GM12878 (cell line): ENCODE data around the gene CKLF. TPM values are rescaled to one million over a fixed set of nuclear protein-coding genes. Genes with fewer than 3 reads are reported as not detected.

ENCODE experiments used
- ATAC-seq: fragments of 200-7000 bp; cut with Tn5 transposase; 3 replicates; pipeline ENCODE4 v1.9.1; 2020; ENCODE audit warnings: mild to moderate bottlenecking, moderate library complexity
- BruUV-seq: library from RNA; stranded (reverse); fragments of 400-500 nt; replicated peaks from 2 replicates; lab custom pipeline; 2021; lab: Mats Ljungman, UMichigan
- CTCF ChIA-PET: fragments of 300-600 bp; sonication (Branson Sonifier 250); formaldehyde crosslinking; extraction: SDS; loops from one replicate; lab custom pipeline; 2021; ENCODE audit warnings: inconsistent platforms; lab: Yijun Ruan, JAX
- POLR2A ChIA-PET: fragments of 350-600 bp; formaldehyde crosslinking; extraction: SDS; loops from one replicate; lab custom pipeline; 2021; ENCODE audit warnings: inconsistent platforms; lab: Charles Lee
- RAD21 ChIA-PET: fragments of 300-600 bp; sonication (Branson Sonifier 250); formaldehyde crosslinking; loops from one replicate; lab custom pipeline; 2023; ENCODE audit warnings: antibody characterized with exemption; ENCODE audit not compliant: unreplicated experiment; lab: Charles Lee
- SMC1A ChIA-PET: fragments of 300-600 bp; sonication (Branson Sonifier 250); formaldehyde crosslinking; loops from one replicate; lab custom pipeline; 2023; ENCODE audit not compliant: unreplicated experiment, uncharacterized antibody; lab: Charles Lee
- DNase-seq: peaks from one replicate; pipeline ENCODE4 v3.0.0-alpha.2; 2011; ENCODE audit warnings: low read depth, low spot score
- FAIRE-seq: peaks from 3 replicates; lab custom pipeline; 2011; peaks lifted over from hg19 to GRCh38; lab: Jason Lieb, UNC
- H2AFZ ChIP-seq: 2 replicates; pipeline ENCODE4 v1.6.0; 2011; ENCODE audit warnings: low read depth, low read length, control low read depth; ENCODE audit not compliant: control insufficient read depth
- H3K27ac ChIP-seq: 2 replicates; pipeline ENCODE4 v1.5.1; 2011; ENCODE audit warnings: control low read depth; ENCODE audit not compliant: control insufficient read depth, insufficient read depth
- H3K27me3 ChIP-seq, 2 experiments: replicated peaks in 1 of 2; 2 replicates each; pipeline versions ENCODE4 v1.6.0 to v1.6.1; 2011; ENCODE audit warnings: low read length in 1 of 2; ENCODE audit not compliant: control insufficient read depth in 2 of 2, insufficient read depth in 2 of 2
- H3K36me3 ChIP-seq, 2 experiments: 2 replicates each; pipeline ENCODE4 v1.5.1; 2011; ENCODE audit warnings: low read length in 1 of 2; ENCODE audit not compliant: control insufficient read depth in 2 of 2, insufficient read depth in 2 of 2
- H3K4me1 ChIP-seq: 2 replicates; pipeline ENCODE4 v1.6.1; 2011; ENCODE audit warnings: mild to moderate bottlenecking, low read length, moderate library complexity, mixed read lengths; ENCODE audit not compliant: control insufficient read depth, insufficient read depth
- H3K4me2 ChIP-seq: 2 replicates; pipeline ENCODE4 v1.6.0; 2011; ENCODE audit warnings: control low read depth; ENCODE audit not compliant: control insufficient read depth, insufficient read depth
- H3K4me3 ChIP-seq: fragments of 200-600 bp; sonication (generic); 2 replicates; pipeline ENCODE4 v1.5.1; 2016
- H3K79me2 ChIP-seq: 2 replicates; pipeline ENCODE4 v1.6.0; 2011; ENCODE audit warnings: low read length; ENCODE audit not compliant: control insufficient read depth, insufficient read depth
- H3K9ac ChIP-seq: 2 replicates; pipeline ENCODE4 v1.8.0; 2011; ENCODE audit warnings: low read length, control low read depth, mixed read lengths; ENCODE audit not compliant: control insufficient read depth, insufficient read depth
- H3K9me3 ChIP-seq: replicated peaks from 3 replicates; pipeline ENCODE4 v1.5.1; 2011; ENCODE audit warnings: mild to moderate bottlenecking, low read length; ENCODE audit not compliant: control insufficient read depth, insufficient read depth
- H4K20me1 ChIP-seq: 2 replicates; pipeline ENCODE4 v1.6.0; 2011; ENCODE audit not compliant: control insufficient read depth, insufficient read depth
- CREM ChIP-seq: IDR thresholded peaks from 2 replicates; pipeline ENCODE4 v1.6.1; 2014; ENCODE audit warnings: antibody characterized with exemption, low read depth
- HDAC2 ChIP-seq: fragments of 200-600 bp; sonication (generic); IDR thresholded peaks from 2 replicates; pipeline ENCODE4 v1.6.1; 2017
- IRF5 ChIP-seq: fragments of 450-650 bp; IDR thresholded peaks from 2 replicates; pipeline ENCODE4 v1.6.1; 2017; ENCODE audit warnings: borderline replicate concordance
- MXI1 ChIP-seq: fragments of 150-350 bp; IDR thresholded peaks from 2 replicates; pipeline ENCODE4 v1.6.1; 2011; ENCODE audit warnings: low read depth, mild to moderate bottlenecking, inconsistent platforms, low read length, improper control_type of control experiment
- NBN ChIP-seq: fragments of 450-650 bp; IDR thresholded peaks from 2 replicates; pipeline ENCODE4 v1.6.1; 2016
- NFYA ChIP-seq: IDR thresholded peaks from 2 replicates; pipeline ENCODE4 v1.6.1; 2011; ENCODE audit warnings: low read depth, mild to moderate bottlenecking, low read length, improper control_type of control experiment, borderline replicate concordance
- NFYB ChIP-seq: IDR thresholded peaks from 2 replicates; pipeline ENCODE4 v1.6.1; 2011; ENCODE audit warnings: low read depth, mild to moderate bottlenecking, low read length, improper control_type of control experiment, moderate library complexity; ENCODE audit not compliant: insufficient read depth
- RAD51 ChIP-seq: fragments of 450-650 bp; IDR thresholded peaks from 2 replicates; pipeline ENCODE4 v1.6.1; 2016; ENCODE audit warnings: moderate library complexity, mild to moderate bottlenecking, inconsistent platforms
- RBBP5 ChIP-seq: fragments of 200-600 bp; sonication (generic); conservative IDR thresholded peaks from 2 replicates; pipeline ENCODE4 v1.6.1; 2016
- ZNF207 ChIP-seq: fragments of 450-650 bp; IDR thresholded peaks from 2 replicates; pipeline ENCODE4 v1.6.1; 2014; ENCODE audit warnings: antibody characterized with exemption, mild to moderate bottlenecking, borderline replicate concordance
- ZSCAN29 ChIP-seq: fragments of 450-650 bp; IDR thresholded peaks from 2 replicates; pipeline ENCODE4 v1.6.1; 2017; ENCODE audit warnings: mild to moderate bottlenecking, moderate library complexity
- WGBS: methylation state at CpG from one replicate; pipeline ENCODE4 v1.1.6; 2016; ENCODE audit warnings: low lambda C conversion rate; ENCODE audit not compliant: insufficient replicate concordance, insufficient coverage; ENCODE audit errors: missing lambda C conversion rate; 5-methylcytosine and 5-hydroxymethylcytosine counted together
- in situ Hi-C: fragments of 300-500 bp; cut with MboI; formaldehyde crosslinking; loops from 9 replicates; pipeline ENCODE4 v1.14.3; 2018; ENCODE audit warnings: mixed read lengths
- intact Hi-C: fragments of 100-400 bp; cut with micrococcal nuclease; formaldehyde crosslinking; loops from one replicate; pipeline ENCODE4 v1.14.2; 2022; ENCODE audit not compliant: unreplicated experiment
- polyA plus RNA-seq, 11 experiments: library from polyadenylated mRNA; depleted of rRNA in 4 of 11; unstranded in 6 of 11; stranded (reverse) in 5 of 11; fragments of >200 nt; fragmentation: Nextera tagmentation in 4 of 11; fragmentation: Illumina TruSeq in 1 of 11; extraction: Ambion mirVana in 4 of 11; extraction: Trizol in 1 of 11; gene quantifications; 1 replicate in 1 of 11; 2 replicates in 10 of 11; pipeline versions ENCODE4 v1.2.1 to v1.2.3, GENCODE V29; 2011 to 2016; ENCODE audit warnings: inconsistent platforms in 2 of 11, missing spikeins in 2 of 11, low read depth in 1 of 11
- total RNA-seq, 4 experiments: library from RNA; depleted of rRNA in 3 of 4; stranded (reverse); fragments of >200 nt in 3 of 4; fragmentation: Illumina TruSeq in 1 of 4; extraction: Trizol in 1 of 4; gene quantifications; 2 replicates each; pipeline versions ENCODE4 v1.2.1 to v1.2.3, GENCODE V29; 2013 to 2021
- TF ChIP-seq, protein P1 (sequence below): IDR thresholded peaks from 2 replicates; pipeline ENCODE4 v1.6.1; 2012; ENCODE audit warnings: mild to moderate bottlenecking, low read depth, low read length

CKLF gene
- total and polyA plus RNA-seq, 10 of the 15 experiments (the other 5 are each of a cell fraction or from before 2014, with no cell fraction given), result 40.8 to 193 (median 109) TPM

GRCh38 chr16:66512272-66513110, 39.9 kb upstream of the CKLF start:
- FAIRE-seq, result no peak
- POLR2A ChIA-PET, result interaction anchor here (0.6 kb wide), 1 partner anchor 80 kb away, joined by 3 read pairs; no protein-coding TSS in a partner anchor
- TF ChIP-seq ZNF207 (no peak), CREM (no peak), NFYB (no peak), IRF5 (no peak), NBN (no peak), ZSCAN29 (no peak), RAD51 (no peak), HDAC2 (no peak), RBBP5 (no peak), NFYA (no peak), MXI1 (no peak)
- TF ChIP-seq, protein P1, sequence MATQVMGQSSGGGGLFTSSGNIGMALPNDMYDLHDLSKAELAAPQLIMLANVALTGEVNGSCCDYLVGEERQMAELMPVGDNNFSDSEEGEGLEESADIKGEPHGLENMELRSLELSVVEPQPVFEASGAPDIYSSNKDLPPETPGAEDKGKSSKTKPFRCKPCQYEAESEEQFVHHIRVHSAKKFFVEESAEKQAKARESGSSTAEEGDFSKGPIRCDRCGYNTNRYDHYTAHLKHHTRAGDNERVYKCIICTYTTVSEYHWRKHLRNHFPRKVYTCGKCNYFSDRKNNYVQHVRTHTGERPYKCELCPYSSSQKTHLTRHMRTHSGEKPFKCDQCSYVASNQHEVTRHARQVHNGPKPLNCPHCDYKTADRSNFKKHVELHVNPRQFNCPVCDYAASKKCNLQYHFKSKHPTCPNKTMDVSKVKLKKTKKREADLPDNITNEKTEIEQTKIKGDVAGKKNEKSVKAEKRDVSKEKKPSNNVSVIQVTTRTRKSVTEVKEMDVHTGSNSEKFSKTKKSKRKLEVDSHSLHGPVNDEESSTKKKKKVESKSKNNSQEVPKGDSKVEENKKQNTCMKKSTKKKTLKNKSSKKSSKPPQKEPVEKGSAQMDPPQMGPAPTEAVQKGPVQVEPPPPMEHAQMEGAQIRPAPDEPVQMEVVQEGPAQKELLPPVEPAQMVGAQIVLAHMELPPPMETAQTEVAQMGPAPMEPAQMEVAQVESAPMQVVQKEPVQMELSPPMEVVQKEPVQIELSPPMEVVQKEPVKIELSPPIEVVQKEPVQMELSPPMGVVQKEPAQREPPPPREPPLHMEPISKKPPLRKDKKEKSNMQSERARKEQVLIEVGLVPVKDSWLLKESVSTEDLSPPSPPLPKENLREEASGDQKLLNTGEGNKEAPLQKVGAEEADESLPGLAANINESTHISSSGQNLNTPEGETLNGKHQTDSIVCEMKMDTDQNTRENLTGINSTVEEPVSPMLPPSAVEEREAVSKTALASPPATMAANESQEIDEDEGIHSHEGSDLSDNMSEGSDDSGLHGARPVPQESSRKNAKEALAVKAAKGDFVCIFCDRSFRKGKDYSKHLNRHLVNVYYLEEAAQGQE, result no peak
- TF ChIP-seq, all 136 proteins: peak for 0
- Histone ChIP-seq H3K4me1 (peaks cover 21% of the 10 kb centered on the region), H3K9me3 (no peaks in the 10 kb centered on the region), H3K79me2 (no peaks in the 10 kb centered on the region), H3K27ac (no peak overlapping the region), H2AFZ (no peak overlapping the region), H3K27me3 (no peaks in the 10 kb centered on the region), H3K9ac (no peak overlapping the region), H3K36me3 (no peaks in the 10 kb centered on the region; a peak in 1 of 4 replicates), H3K4me3 (no peak overlapping the region), H4K20me1 (no peaks in the 10 kb centered on the region), H3K4me2 (no peak overlapping the region)
- SMC1A ChIA-PET, result interaction anchor here (0.7 to 1.3 kb wide), 7 partner anchors 8 to 77 kb away, joined by 3 to 5 read pairs (median 4); no protein-coding TSS in a partner anchor
- ATAC-seq (no peak), DNase-seq (no peak)
- CTCF ChIA-PET, result interaction anchor here (0.5 to 2.8 kb wide), 7 partner anchors 25 to 228 kb away, joined by 3 to 8 read pairs (median 4); no protein-coding TSS in a partner anchor
- WGBS, result 66% methylated on average over 15 of the region's 15 CpGs
- in situ Hi-C loops (no loop called here), intact Hi-C loops (no loop called here)
- BruUV-seq, result no TSS peak
- RAD21 ChIA-PET, result interaction anchor here (1.0 kb wide), 1 partner anchor 77 kb away, joined by 5 read pairs; no protein-coding TSS in a partner anchor
